Measurements from ENCODE around the gene NHLRC4.

NHLRC4 gene

GRCh38 chr16:557463-558297 lies 9.1 kb upstream of the NHLRC4 start:
- H3K9me3 Mint-ChIP-seq = no peaks in the 10 kb centered on the region
- no peak overlapping the region for H3K4me3 Mint-ChIP-seq
- no peaks in the 10 kb centered on the region for H3K4me1 Mint-ChIP-seq
- peaks cover 4% of the 10 kb centered on the region for H3K27me3 Mint-ChIP-seq
- H3K27ac Mint-ChIP-seq = no peak overlapping the region
- H3K36me3 Mint-ChIP-seq = no peaks in the 10 kb centered on the region

DNA sequence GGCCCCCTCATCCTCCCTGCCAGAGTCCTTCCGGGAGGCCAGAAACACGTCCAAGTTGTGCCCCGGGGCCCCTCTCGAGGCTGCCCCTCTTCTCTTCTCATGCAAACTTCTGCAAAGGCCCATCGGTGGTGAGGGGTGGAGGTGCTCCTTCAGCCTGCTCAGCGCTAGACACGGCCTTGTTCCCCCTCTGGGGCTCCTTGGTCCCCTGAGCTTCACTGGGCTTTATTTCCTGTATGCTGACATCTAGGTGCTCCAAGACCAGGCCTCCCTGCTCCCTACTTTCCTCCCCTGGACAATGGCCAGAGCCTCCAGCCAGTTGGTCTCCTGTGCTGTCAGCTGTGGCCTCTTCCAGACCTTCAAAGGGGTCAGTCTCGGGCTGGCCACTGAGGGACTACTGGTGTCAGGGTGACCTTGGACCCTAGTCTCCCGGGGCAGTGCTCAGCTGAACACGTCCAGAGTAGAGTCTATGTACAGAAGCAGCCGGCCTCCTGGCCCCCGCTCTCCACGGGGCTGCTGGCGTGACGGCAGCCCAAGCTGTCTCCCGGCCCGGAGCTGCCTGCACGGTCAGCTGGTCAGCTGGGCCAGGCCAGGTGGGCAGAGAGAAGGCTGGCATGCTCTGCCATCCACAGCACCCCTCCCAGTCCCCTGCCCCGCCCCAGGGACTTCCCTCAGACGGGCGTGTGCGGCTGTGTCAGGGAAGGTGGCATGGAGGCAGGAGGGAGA lies 8.3 kb upstream of the NHLRC4 start:
- Mint-ChIP-seq H3K9me3 (no peaks in the 10 kb centered on the region), H3K4me3 (no peak overlapping the region), H3K36me3 (no peaks in the 10 kb centered on the region), H3K4me1 (no peaks in the 10 kb centered on the region), H3K27ac (no peak overlapping the region), H3K27me3 (peaks cover 4% of the 10 kb centered on the region)

- Mint-ChIP-seq H3K27ac (no peak overlapping the region), H3K9me3 (no peaks in the 10 kb centered on the region), H3K4me3 (no peak overlapping the region), H3K4me1 (no peaks in the 10 kb centered on the region), H3K27me3 (peaks cover 4% of the 10 kb centered on the region), H3K36me3 (no peaks in the 10 kb centered on the region)
These were observed 7.8 kb upstream of the NHLRC4 start for GRCh38 chr16:559021-559380.

DNA sequence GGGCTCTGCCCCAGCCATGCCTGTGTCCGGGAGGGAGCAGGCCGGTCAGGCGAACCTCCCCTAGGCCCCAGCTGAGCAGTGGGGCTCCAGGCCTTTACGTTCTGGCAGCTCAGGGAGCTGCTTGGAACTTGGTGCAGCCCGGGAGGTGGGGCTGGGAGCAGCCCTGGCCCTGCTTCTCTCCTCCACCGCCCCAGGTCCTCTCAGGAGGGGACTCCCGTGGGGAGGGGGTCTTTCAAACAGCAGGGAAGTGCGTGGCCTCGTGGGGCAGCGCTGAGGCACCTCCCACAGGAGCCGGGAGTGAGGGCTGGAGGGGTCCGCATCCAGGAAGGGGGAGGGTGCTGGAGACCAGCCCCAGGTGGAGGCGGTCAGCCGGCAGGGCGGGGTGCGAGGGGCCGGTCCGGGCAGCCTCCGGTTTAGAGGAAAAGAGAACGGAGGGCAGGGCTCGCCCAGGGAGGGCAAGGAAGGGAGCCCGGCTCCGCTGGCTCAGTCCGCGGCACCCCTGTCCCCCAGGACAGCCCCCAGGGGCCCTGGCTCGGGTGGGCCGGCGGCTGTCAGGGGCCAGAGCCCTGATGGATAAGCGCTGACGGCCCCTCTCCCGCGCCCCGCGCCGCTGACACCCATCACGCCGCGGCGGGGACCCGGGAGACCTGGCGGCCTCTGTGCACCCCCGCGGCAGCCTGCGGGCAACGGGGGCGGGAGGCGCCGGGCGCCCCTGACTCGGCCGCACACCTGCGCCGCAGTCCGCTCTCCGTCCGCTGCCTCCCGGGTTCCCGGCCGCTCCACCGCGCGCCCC lies 7.2 kb upstream of the NHLRC4 start:
- no peaks in the 10 kb centered on the region for H3K4me1 Mint-ChIP-seq
- peaks cover 4% of the 10 kb centered on the region for H3K27me3 Mint-ChIP-seq
- no peak overlapping the region for H3K27ac Mint-ChIP-seq
- H3K4me3 Mint-ChIP-seq = peak overlapping the region; percentile 19
- no peaks in the 10 kb centered on the region for H3K9me3 Mint-ChIP-seq
- no peaks in the 10 kb centered on the region for H3K36me3 Mint-ChIP-seq

DNA sequence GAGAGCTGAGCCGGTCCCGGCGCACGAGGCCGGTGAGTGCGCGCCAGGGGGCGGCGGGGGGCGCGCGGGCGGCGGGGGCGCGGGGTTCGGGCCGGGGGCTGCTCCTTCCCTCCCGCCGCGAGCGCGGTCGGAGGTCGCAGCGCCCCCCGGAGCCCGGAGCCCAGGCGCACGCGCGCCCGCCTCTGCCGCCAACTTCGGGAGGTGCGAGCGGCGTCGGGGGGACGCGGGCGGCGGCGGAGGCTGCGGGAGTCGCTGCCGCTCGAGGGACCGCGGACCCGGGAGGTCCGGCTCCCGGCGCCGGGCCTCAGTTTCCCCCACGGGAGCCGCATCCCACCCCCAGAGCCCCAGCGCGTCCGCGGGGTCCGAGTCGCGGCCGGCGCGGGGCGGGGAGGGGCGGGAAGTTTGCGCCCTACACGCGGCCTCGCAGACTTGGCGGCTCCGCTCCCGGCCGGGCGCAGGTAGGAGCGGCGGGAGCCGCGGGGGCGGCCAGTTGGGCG lies 6.6 kb upstream of the NHLRC4 start, which contains the start of gene PRR35:
PRR35 (plus strand) TSS at position 191 of the 497 bp plus-strand sequence. CDS start 2,901 bp downstream, outside the sequence.
- peak within 1 kb of the TSS; percentile 19 for H3K4me3 Mint-ChIP-seq

DNA sequence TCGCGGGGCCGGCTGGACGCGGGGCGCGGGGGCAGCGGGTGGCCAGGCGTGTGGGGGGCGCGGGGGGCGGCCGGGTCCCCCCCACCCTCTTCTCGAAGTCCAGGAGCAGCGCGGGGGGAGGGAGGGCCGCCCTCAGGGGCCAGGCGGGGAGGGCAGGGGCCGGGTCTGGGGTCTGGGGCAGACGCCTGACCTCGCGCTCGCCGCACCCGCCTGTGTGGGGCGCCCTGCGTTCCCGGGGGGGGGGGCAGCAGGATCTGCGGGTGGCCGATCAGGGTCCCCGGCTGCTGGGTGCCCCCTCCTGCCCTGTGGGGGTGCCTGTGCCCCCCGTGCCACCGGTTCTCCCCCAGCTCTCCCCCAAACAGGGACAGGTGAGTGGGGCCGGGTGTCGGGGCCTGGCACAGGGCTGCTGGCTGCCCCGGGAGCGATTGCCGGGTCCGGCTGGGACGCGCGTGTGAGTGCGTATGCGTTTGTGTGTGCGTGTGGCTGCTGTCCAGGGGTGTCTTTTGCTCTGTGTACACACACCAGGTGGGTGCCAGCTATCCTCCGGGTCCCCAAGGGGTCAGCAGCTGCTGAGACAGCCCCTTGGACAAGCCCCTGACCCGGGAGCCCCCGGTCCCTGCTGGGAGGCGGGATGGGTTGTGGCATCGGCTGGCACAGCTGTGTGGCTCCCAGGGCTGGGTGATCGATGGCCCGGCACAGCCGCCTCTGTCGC lies 5.9 kb upstream of the NHLRC4 start:
- Mint-ChIP-seq H3K36me3 (no peaks in the 10 kb centered on the region), H3K4me3 (no peak overlapping the region), H3K27me3 (peaks cover 4% of the 10 kb centered on the region), H3K27ac (no peak overlapping the region), H3K9me3 (no peaks in the 10 kb centered on the region), H3K4me1 (no peaks in the 10 kb centered on the region)

More for the DNA sequence above, 6.6 kb upstream of the NHLRC4 start, which contains the start of gene PRR35:
- H3K4me1 Mint-ChIP-seq = no peaks in the 10 kb centered on the region
- no peak within 1 kb of the TSS for H3K27ac Mint-ChIP-seq
- peaks cover 4% of the 10 kb centered on the region for H3K27me3 Mint-ChIP-seq
- no peaks in the 10 kb centered on the region for H3K9me3 Mint-ChIP-seq
- H3K36me3 Mint-ChIP-seq = no peaks in the 10 kb centered on the region

- Mint-ChIP-seq H3K4me1 (peaks cover under 1% of the 10 kb centered on the region), H3K27me3 (peaks cover 4% of the 10 kb centered on the region), H3K27ac (no peak overlapping the region), H3K36me3 (no peaks in the 10 kb centered on the region), H3K9me3 (no peaks in the 10 kb centered on the region), H3K4me3 (no peak overlapping the region)
These were observed 5.4 kb upstream of the NHLRC4 start for GRCh38 chr16:561413-561794.

DNA sequence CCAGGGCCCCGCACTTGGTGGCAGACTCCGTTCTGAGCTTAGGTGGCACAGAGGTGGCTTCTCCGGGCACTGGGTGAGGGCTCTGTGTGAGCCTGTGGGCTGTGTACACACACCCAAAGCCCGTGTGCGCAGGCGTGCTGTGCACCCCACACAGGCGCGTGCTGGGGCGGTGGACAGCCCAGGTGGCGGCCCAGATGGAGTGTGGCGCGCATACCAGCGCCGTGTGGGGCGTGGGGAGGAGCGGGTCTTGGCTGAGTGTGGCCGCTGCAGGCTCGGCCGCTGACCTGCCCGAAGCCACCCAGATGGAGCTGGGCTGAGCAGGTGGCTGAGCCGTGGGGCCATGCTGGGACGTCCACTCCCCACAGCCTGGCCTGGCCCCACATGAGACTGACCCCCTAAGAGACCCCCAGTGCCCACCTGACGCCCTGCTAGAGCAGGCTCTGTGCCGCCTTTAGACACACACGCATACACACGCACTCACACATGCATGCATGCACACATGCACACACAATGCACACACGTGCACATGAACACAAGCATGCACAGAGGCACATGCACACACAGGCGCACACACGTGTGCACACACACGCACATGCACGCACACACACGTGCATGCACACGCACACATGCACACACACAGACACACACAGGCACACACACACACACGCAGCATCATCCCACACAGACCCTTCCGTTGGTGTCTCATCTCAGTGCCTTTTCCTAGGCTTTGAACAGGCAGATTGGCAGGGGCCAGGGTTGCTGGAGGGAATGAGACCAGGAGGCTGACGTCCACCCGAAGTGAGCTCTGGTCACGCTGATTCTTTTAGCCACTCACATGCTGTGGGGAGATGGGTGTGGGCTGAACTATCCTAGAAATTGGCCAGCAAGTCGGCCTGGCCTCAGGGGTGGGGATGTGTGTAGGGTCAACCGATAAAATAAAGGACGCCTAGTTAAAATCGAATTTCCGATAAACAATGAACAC lies 4.6 kb upstream of the NHLRC4 start:
- Mint-ChIP-seq H3K27me3 (peaks cover 4% of the 10 kb centered on the region), H3K9me3 (no peaks in the 10 kb centered on the region), H3K27ac (no peak overlapping the region), H3K4me3 (peak overlapping the region; percentile 37), H3K36me3 (no peaks in the 10 kb centered on the region), H3K4me1 (peaks cover 8% of the 10 kb centered on the region)

DNA sequence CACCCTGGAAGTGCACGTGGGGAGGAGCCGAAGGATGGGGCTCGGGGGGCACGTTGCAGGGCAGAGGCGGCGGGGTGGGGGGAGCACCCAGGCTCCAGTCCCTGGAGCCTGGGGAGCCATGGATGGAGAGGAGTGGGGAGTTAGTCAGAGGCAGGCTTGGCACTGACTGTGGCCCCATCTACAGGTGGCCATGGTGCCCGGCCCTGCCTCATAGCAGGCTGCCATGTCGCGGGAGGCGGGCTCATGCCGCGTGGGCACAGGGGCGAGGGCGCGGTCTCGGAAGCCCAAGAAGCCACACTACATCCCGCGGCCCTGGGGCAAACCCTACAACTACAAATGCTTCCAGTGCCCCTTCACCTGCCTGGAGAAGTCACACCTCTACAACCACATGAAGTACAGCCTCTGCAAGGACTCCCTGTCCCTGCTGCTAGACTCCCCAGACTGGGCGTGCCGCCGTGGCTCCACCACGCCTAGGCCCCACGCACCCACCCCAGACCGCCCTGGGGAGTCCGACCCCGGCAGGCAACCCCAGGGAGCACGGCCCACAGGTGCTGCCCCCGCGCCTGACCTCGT lies 3.6 kb upstream of the NHLRC4 start:
- peaks cover 4% of the 10 kb centered on the region for H3K27me3 Mint-ChIP-seq
- no peak overlapping the region for H3K27ac Mint-ChIP-seq
- H3K9me3 Mint-ChIP-seq = no peaks in the 10 kb centered on the region
- H3K36me3 Mint-ChIP-seq = no peaks in the 10 kb centered on the region
- H3K4me3 Mint-ChIP-seq = no peak overlapping the region
- H3K4me1 Mint-ChIP-seq = peaks cover 9% of the 10 kb centered on the region

DNA sequence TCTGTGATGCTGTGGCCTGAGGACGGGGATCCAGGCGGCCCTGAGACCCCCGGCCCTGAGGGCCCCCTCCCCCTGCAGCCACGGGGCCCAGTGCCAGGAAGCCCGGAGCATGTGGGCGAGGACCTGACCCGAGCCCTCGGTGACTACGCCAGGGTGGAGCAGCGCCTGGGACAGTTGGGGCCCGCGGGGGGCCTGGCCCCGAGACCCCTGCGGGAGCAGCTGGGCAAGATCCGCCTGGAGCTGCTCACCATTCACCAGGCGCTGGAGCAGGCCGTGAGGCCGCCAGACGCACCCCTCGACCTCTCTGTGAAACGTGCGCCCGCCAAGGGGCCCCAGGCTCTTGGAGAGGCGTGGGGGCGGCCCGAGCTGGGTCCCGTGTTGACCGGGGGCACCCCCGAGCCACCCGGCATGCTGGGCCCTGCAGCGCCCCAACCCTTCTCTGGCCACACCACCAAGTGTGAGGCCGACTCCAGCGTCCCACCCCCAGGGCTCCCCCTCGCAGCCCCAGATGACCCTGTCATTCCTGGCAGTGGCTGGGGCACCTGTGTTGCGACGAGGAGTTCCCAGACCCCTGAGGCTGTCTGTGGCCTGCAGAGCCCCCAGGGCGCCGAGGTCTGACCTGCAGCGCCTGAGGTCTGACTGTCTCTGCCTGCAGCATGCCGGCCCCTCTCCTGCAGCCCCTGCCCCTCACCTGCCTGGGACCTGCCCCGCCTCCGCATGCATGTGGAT lies 2.0 kb upstream of the NHLRC4 start:
- H3K27me3 Mint-ChIP-seq = no peaks in the 10 kb centered on the region
- no peaks in the 10 kb centered on the region for H3K9me3 Mint-ChIP-seq

GRCh38 chr16:565419-566330 lies 1.1 kb upstream of the NHLRC4 start:
- Mint-ChIP-seq H3K9me3 (no peaks in the 10 kb centered on the region), H3K27ac (no peak overlapping the region), H3K4me3 (no peak overlapping the region), H3K36me3 (no peaks in the 10 kb centered on the region), H3K4me1 (peaks cover 17% of the 10 kb centered on the region), H3K27me3 (no peaks in the 10 kb centered on the region)

More for the DNA sequence above, 2.0 kb upstream of the NHLRC4 start:
- Mint-ChIP-seq H3K4me3 (no peak overlapping the region), H3K36me3 (no peaks in the 10 kb centered on the region), H3K27ac (no peak overlapping the region), H3K4me1 (peaks cover 16% of the 10 kb centered on the region)

GRCh38 chr16:567373-568256 lies 810 bp downstream of the NHLRC4 start:
- Mint-ChIP-seq H3K4me3 (peak overlapping the region; percentile 74), H3K27ac (peak overlapping the region; percentile 82), H3K27me3 (no peaks in the 10 kb centered on the region), H3K36me3 (no peaks in the 10 kb centered on the region), H3K4me1 (peaks cover 31% of the 10 kb centered on the region), H3K9me3 (no peaks in the 10 kb centered on the region)
